Measurements from ENCODE around the gene B3GAT2. TPM values are rescaled to one million over a fixed set of nuclear protein-coding genes. Genes with fewer than 3 reads are reported as not detected.

B3GAT2 gene, protein sequence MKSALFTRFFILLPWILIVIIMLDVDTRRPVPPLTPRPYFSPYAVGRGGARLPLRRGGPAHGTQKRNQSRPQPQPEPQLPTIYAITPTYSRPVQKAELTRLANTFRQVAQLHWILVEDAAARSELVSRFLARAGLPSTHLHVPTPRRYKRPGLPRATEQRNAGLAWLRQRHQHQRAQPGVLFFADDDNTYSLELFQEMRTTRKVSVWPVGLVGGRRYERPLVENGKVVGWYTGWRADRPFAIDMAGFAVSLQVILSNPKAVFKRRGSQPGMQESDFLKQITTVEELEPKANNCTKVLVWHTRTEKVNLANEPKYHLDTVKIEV
- under 1 TPM in 3 of 9 donors, not detected in 6; under 0.01 to 0.14 (median 0.04) TPM for total RNA-seq
- polyA plus RNA-seq, result under 1 TPM; 0.02 to 0.08 (median 0.03) TPM
- long read RNA-seq, donor 1, result 0 reads
- long read RNA-seq, donor 2, result 0 reads
- long read RNA-seq, donor 3, partial matches to known transcripts, result 12 of 12 reads
- long read RNA-seq, donor 3, other reads (novel, unspliced or antisense), result 0 of 12 reads
- long read RNA-seq, donor 4, partial matches to known transcripts, result 0 of 1 reads
- long read RNA-seq, donor 4, other reads (novel, unspliced or antisense), result 1 of 1 reads
- long read RNA-seq, donor 5, result 0 reads
- long read RNA-seq, donor 6, result 0 reads
- long read RNA-seq, donor 7, partial matches to known transcripts, result 0 of 20 reads
- long read RNA-seq, donor 7, other reads (novel, unspliced or antisense), result 20 of 20 reads
- long read RNA-seq, donor 8, result 0 reads
- long read RNA-seq, donor 9, result 0 reads
- long read RNA-seq, donor 10, result 0 reads

- WGBS, 4 donors, result 1 to 3% (median 1%) methylated on average over 12 to 83 of the region's 83 CpGs
- H3K36me3 ChIP-seq (replicated peaks in 1 of 2), result no peaks in the 10 kb centered on the region
- H3K4me3 ChIP-seq, result peak within 1 kb of the TSS in 2 of 4 donors; percentile 24 to 73
- H3K27me3 ChIP-seq, result peaks cover 23% of the 10 kb centered on the region
- peak in 2 of 7 donors; percentile 9 to 15 for DNase-seq
- no peak within 1 kb of the TSS for H3K27ac ChIP-seq
- no peaks in the 10 kb centered on the region for H3K9me3 ChIP-seq (replicated peaks in 1 of 3)
- H3K4me1 ChIP-seq (replicated peaks in 1 of 2), result peaks cover 13 to 20% of the 10 kb centered on the region in 2 donors
- intact Hi-C loops (cut with DNase I), result no loop called here
- TF ChIP-seq, protein P1, sequence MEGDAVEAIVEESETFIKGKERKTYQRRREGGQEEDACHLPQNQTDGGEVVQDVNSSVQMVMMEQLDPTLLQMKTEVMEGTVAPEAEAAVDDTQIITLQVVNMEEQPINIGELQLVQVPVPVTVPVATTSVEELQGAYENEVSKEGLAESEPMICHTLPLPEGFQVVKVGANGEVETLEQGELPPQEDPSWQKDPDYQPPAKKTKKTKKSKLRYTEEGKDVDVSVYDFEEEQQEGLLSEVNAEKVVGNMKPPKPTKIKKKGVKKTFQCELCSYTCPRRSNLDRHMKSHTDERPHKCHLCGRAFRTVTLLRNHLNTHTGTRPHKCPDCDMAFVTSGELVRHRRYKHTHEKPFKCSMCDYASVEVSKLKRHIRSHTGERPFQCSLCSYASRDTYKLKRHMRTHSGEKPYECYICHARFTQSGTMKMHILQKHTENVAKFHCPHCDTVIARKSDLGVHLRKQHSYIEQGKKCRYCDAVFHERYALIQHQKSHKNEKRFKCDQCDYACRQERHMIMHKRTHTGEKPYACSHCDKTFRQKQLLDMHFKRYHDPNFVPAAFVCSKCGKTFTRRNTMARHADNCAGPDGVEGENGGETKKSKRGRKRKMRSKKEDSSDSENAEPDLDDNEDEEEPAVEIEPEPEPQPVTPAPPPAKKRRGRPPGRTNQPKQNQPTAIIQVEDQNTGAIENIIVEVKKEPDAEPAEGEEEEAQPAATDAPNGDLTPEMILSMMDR (IDR thresholded peaks at IDR 0.05), result no peak
- no peak for TF ChIP-seq POLR2A (IDR thresholded peaks at IDR 0.05)
Observed at GRCh38 chr6:70956451-70957283, at the start of gene B3GAT2. Gene B3GAT2, minus strand, starts transcription at chr6:70957060. Its CDS starts 631 bp downstream, at chr6:70956429.

DNA sequence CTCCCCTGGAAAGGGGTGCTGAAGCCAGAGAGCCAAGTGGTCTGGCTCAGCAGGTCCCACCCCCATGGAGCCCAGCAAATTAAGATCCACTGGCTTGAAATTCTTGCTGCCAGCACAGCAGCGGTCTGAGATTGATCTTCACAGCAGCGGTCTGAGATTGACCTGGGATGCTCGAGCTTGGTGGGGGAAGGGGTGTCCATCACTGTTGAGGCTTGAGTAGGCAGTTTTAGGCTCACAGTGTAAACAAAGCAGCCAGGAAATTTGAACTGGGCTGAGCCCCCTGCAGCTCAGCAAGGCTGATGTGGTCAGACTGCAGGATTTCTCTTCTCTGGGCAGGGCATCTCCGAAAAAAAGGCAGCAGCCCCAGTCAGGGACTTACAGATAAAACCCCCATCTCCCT is 41.3 kb upstream of the B3GAT2 start:
- Histone ChIP-seq H3K36me3 (replicated peaks in 1 of 2) (no peaks in the 10 kb centered on the region), H3K4me1 (replicated peaks in 1 of 2) (no peaks in the 10 kb centered on the region), H3K4me3 (no peak overlapping the region), H3K27ac (no peak overlapping the region), H3K9me3 (replicated peaks in 1 of 3) (no peaks in the 10 kb centered on the region), H3K27me3 (no peaks in the 10 kb centered on the region)
- no peak for DNase-seq
- intact Hi-C loops (cut with DNase I), result no loop called here
- WGBS, 4 donors, result 10 to 33% (median 18%) methylated on average over 4 of the region's 4 CpGs
- no peak for TF ChIP-seq POLR2A (IDR thresholded peaks at IDR 0.05)
- TF ChIP-seq, protein P1 (IDR thresholded peaks at IDR 0.05), result no peak

DNA sequence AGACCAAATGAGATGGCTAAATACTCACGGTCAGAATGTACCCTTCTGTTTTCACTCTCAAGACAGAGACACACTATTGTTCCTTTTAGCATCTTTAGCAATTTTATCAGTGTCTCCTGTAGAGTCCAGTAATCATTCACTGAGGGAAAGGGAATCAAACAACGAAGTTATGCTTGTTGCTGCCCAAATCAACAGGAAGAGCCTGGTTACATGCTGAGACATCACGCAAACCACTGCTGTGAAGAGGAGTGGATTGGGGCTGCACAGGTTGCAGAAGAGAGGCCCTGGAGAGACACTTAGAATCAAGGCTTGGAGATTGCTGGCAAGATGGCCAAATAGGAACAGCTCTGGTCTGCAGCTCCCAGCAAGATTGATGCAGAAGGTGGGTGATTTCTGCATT is 40.5 kb upstream of the B3GAT2 start:
- no peak for DNase-seq
- H3K27me3 ChIP-seq, result no peaks in the 10 kb centered on the region
- no peaks in the 10 kb centered on the region for H3K4me1 ChIP-seq (replicated peaks in 1 of 2)
- H3K4me3 ChIP-seq, result no peak overlapping the region
- intact Hi-C loops (cut with DNase I), result no loop called here
- 72 to 84% (median 77%) methylated on average over 3 of the region's 3 CpGs for whole genome bisulfite sequencing, 4 donors
- no peak overlapping the region for H3K27ac ChIP-seq
- TF ChIP-seq, protein P1 (IDR thresholded peaks at IDR 0.05), result no peak
- TF ChIP-seq POLR2A (IDR thresholded peaks at IDR 0.05), result no peak
- no peaks in the 10 kb centered on the region for H3K36me3 ChIP-seq (replicated peaks in 1 of 2)
- H3K9me3 ChIP-seq (replicated peaks in 1 of 3), result no peaks in the 10 kb centered on the region

DNA sequence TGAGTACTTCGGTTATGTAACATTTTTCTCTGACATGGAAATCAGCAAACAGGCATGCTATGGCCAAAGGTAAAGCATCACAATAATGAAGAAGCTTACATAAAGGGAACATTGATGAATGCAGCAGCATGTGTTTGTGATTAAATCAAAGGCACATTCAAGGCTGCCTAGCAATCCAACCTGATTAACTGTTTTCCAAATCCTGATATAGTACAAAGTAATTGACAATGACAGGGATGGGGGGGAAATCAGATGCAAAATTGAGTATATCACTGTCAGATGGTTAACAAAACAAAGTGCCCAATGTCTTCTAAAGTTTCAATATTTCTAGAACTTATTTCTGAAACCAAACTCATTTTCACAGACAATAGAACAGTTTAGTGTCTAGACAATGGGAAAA is 39.2 kb upstream of the B3GAT2 start:
- 45 to 68% (median 57%) methylated on average over 1 of the region's 1 CpG for WGBS, 4 donors
- no peak overlapping the region for H3K27ac ChIP-seq
- no peaks in the 10 kb centered on the region for H3K27me3 ChIP-seq
- intact Hi-C loops (cut with DNase I), result no loop called here
- no peaks in the 10 kb centered on the region for H3K36me3 ChIP-seq (replicated peaks in 1 of 2)
- no peak for DNase-seq
- no peaks in the 10 kb centered on the region for H3K4me1 ChIP-seq (replicated peaks in 1 of 2)
- no peak overlapping the region for H3K4me3 ChIP-seq
- no peaks in the 10 kb centered on the region for H3K9me3 ChIP-seq (replicated peaks in 1 of 3)
- TF ChIP-seq POLR2A (IDR thresholded peaks at IDR 0.05), result no peak
- TF ChIP-seq, protein P1 (IDR thresholded peaks at IDR 0.05), result no peak

All from adrenal gland (tissue), 19 donors.